GM18873 (cell line): ENCODE results near the gene CYB561D2.
A peak's percentile ranks its signal among the peaks of the same experiment; 100 is the strongest.
"Not testable (repeated sequence)": the region's sequence is repeated elsewhere in the genome, so short reads cannot be mapped to it uniquely, and the experiment has no call there.

Source experiments
- ATAC-seq: cut with Tn5 transposase; IDR thresholded peaks from one replicate; pipeline ENCODE4 v1.9.1; 2021; ENCODE audit warnings: mild to moderate bottlenecking, moderate library complexity, moderate number of reproducible peaks; ENCODE audit not compliant: unreplicated experiment, low FRiP score

Gene CYB561D2, protein sequence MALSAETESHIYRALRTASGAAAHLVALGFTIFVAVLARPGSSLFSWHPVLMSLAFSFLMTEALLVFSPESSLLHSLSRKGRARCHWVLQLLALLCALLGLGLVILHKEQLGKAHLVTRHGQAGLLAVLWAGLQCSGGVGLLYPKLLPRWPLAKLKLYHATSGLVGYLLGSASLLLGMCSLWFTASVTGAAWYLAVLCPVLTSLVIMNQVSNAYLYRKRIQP

DNA sequence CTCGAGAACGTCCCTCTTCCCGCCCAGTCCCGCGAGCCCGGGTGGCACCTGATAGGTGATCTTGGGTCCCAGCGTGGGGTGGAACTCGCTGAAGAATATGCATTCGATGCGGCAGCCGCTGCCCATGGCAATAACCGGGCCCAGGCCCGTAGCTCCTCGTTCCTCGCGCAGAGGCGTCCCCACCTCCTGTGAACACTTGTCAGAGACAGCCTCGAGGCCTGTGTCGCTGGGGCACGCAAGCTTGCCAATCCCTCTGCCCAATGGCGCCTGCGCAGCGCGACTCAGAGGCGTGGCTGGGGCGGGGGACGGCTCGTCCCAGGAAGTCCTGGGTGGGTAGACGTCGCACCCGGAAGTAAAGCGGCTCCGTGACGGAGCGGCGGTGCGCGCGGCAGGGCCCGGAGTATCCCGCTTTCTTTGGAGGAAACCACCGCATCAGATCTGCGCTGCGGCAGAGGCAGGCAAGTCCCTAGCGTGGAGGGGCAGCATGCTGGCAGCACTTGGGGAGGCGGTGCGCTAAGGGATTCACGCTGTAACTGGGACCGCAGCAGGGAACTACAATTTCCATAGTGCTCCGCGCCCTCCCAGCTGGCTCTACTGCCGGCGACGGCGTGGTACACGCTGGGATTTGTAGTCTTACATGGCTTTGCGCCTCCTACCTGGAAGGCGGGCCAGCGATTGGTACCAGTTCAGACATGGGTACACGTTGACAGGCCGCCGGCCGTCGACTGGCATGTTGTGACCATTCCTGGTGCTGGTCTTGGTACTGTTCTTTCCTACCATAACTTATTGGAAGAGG, at the start of gene CYB561D2, which contains the start of gene NPRL2:
Gene CYB561D2 (plus strand): TSS at position 336 of the 796 bp plus-strand sequence. CDS start 572 bp downstream, outside the sequence.
Gene NPRL2 (minus strand): TSS at position 249 of the 796 bp plus-strand sequence. CDS start 123 bp downstream, at position 126.
- peak; percentile 65 for ATAC-seq

DNA sequence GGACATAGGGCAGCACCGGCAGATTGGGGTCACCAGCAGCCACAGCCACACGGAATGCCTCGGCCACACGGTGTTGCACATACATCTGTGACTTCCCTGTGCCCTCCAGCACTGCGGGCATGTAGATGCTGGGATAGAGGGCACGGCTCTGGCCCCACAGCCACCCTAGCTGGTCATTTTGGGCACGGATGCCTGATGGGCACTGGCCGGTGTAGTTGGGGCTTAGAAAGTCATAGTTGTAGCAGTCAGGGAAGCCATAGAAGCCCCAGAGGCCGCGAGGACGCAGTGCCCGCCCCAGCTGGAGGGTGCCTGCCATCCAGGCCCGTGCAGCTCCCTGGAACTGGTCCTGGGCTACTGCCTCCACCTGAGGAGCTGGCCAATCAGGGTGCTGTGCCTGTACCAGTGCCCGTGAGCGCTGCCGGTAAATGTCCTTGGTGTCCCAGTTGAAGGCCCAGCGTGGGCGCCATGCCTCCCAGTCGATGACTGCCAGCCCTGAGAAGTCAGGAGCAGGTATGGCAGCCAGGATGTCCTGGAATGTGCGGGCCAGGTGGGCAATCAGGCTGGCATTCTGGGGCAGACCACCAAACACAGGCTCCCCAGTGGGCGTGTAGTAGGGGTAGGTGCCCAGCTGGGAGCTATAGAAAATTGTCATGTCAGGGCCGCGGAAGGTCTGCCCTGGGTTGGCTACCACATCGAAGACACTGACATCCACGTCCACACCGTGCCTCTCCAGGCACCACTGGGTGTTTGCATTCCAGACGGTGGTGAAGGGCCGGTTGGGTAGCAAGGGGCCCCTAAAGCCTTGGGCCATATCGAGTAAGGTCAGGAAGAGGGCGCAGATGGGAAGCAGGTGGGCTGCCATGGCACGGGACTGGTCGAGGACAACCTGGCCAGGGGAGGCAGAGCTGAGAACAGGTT, 48.3 kb upstream of the CYB561D2 start:
- ATAC-seq, result no peak

DNA sequence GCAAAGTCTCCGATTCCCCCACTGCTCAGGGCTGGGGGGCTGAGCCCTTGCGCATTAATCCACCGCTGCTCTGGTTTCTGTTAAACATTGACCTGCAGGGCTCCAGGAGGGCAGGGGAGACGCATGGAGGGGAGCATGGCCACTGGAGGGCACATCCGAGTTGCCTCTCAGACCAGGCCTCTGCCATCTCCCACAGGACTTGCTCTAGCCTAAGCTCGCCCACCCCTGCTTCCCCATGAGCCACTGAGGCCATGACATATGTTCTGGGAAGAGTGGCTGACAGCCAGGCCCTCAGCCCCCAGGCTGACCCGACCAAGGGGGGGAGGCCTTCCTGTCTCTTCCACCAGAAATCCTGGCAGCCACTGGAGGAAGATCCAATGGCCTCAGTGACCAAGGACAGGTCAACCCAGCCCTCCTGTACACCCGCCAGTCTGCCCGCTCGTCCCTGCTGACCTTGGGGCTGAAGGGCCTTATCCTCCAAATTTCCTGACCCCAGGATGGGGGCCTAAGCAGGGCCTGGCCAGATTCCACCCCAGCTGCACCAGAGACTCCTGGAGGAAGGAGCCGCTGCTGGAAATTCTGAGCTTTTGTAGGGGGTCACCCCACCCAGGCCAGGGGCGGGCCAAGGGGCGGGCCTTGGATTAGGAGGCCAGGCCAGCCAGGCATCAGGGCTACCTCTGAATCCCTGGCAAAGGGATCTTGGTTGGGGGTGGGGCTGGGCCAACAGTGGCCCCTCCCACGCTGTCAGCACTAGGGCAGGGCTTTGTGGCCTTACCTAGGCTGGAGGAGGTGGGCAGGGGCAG, 47.4 kb upstream of the CYB561D2 start, which contains the start of gene HYAL1:
Gene HYAL1 (minus strand): TSS at position 562 of the 803 bp plus-strand sequence. CDS start 618 bp downstream, outside the sequence.
- no peak for ATAC-seq

DNA sequence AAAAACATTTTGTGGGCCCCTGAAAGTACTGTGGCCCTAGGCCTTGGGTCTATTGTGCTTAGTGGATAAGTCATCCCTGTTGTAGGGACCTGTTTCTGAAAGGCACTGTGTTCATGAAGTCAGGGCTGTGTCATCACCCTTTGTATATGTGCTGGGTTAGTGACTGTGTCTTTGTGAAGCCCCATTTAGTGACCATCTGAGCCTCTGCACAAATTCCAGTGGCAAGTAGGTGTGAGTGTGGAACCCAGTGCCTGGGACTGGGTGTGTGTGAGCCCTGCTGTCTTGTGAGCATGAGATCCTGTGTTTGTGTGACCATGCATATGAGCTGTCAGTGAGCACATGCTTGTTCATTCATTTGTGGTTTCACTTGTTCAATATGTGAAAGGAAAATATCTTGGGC, 46.1 kb upstream of the CYB561D2 start:
- ATAC-seq, result no peak

DNA sequence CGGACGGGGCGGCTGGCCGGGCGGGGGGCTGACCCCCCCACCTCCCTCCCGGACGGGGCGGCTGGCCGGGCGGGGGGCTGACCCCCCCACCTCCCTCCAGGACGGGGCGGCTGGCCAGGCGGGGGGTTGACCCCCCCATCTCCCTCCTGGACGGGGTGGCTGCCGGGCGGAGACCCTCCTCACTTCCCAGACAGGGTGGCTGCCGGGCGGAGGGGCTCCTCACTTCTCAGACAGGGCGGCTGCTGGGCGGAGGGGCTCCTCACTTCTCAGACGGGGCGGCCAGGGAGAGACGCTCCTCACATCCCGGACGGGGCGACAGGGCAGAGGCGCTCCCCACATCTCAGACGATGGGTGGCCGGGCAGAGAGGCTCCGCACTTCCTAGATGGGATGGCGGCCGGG, 38.6 kb upstream of the CYB561D2 start:
- ATAC-seq, result not testable (repeated sequence)

DNA sequence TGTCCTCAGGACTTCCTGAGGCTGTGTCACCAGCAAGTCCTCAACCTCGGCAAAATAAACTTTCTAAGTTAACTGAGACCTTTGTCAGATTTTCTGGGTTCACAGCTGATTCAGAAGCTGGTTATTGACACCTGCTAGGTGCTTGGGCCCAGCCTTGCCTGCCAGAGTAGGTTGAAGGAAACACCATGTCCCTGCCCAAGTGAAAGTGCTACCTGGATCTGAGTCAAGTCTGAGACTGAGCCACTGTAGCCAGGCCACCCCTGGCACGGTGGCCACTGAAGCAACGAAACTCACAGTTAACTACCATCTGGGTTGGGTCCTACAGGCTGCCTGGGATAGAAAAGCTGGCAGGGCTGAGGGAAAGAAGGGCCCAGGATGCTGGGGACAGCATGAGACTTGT, 36.3 kb upstream of the CYB561D2 start:
- no peak for ATAC-seq

DNA sequence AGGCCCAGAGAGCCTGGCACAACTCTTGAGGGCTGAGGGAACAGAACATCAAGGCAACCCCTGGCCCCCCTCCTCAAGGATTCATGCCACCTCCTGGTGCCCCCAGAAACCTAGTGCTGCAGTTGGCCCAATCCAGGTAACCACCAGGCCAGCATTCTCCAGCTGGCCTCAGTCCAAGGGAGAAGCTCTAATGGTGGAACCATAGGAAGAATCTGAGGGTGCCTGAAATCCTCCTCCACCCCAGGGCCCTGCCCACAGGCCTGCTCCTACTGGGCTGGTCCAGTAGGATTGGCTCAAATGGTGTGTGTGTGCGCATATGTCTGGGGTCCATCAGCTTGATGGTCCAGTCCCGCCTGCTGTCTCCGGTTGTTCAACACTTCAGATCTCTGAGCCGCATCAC, 35.8 kb upstream of the CYB561D2 start:
- no peak for ATAC-seq

DNA sequence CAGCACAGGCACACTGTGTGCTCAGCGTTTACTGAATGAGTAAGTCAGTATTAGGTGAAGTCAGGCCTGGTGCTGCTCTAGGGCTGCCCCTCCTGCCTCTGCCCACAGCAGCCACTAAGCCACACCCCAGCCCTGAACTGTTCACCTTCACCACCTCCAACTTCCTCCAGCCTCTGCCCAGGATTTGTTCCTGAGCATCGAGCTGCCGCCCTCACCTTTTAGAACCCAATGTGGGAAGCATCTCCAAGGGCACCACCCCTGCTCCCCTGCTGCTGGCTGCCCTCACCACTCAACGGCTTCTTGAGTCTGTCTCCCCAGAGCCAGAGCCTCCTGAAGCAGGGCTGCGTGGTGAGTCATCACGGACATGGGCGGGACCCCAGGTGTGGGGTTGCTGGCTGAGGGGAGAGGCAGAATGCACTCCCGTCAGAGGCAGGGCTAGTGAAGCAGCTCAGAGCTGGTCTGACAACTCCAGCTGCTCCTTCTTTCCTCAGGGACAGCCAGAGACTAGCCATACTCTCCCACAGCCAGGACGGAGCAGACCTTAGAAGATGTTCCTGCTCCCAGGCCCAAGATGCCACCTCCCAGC, 33.9 kb upstream of the CYB561D2 start:
- no peak for ATAC-seq

DNA sequence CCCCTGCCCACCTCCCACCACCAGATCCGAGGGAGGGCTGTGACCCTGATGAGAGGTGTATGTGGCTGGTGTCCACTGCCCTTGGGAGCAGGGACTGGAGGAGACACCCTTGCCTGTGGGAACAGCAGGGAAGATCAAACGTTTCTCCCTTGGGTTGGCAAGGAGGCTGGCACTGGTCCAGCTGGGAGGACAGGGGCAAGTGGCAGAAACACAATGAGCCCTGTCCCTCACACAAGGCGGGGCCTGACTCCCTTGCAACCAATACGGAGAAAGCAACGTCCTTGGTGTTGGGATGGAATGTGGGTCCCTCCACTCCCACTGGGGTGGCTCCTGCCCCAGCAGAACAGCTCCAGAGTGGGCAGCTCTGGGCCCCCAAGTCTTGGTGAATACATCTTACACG, 33.4 kb upstream of the CYB561D2 start:
- ATAC-seq, result no peak

DNA sequence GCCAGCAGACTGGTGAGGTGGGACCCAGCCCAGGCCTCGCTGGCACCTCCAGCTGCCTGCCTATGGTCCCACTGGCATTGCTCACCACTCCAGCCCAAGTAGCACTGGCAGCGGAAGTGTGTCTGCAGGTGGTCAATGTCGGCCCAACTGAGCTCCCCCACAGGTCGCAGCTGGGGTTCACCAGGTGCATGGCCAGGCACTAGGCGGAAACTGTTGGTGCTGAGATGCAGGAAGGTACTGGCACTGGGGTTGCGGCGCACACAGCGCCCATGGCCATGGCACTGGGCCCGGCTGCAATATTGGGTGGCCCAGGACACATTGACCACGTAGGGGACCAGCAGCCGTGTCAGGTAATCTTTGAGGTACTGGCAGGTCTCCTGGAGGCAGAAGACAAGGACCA, 32.5 kb upstream of the CYB561D2 start:
- no peak for ATAC-seq

DNA sequence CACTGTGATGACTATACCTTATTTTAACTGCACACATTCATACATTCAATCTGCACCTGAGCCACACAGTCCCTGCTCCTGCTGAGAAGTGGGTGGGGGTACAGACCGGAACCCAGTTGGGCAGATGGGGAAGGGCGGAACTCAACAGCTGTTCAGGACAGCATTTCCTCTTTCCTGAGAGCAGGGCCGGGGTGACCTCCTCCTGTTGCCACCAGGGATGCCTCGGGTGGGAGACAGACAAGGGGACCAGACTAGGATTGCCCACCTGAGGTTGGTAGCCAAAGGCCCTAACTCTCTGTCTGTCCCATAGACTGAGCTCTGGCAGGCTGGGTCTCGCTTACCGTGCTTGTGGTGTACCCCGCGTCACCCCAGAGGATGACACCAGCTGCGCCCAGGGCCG, 32.0 kb upstream of the CYB561D2 start:
- no peak for ATAC-seq

DNA sequence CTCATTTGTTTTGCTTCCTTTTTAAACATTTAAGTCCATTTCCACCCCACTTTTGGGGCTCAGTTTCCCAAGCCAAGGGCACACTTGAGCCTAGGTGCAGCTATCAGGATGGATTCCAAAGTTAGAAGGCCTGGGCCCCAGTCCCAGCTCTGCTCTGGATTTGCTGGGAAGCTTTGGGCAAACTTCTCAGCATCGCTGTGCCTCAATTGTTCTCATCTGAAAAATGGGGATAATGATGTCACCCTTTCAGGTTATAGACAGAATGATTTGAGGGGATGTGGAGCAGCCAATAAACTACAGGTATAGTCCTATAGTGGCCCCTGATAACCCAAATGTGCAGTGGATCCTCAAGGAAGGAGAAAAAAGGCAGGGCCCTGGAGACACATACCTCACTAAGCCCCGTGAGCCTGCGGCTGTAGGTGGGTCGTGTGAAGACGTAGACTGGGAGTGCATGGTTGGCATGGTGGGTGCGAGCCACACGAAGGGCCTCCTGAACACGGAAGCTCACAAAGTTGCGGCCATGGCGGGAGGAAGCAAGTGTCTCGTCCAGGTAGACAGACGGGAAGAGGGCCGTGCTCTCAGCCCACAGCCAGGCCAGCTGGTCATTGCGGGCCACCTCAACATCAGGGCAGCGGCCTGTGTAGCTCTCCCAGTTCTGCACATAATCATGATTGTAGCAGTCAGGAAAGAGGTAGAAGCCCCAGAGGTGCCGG, 31.3 kb upstream of the CYB561D2 start:
- ATAC-seq, result no peak

DNA sequence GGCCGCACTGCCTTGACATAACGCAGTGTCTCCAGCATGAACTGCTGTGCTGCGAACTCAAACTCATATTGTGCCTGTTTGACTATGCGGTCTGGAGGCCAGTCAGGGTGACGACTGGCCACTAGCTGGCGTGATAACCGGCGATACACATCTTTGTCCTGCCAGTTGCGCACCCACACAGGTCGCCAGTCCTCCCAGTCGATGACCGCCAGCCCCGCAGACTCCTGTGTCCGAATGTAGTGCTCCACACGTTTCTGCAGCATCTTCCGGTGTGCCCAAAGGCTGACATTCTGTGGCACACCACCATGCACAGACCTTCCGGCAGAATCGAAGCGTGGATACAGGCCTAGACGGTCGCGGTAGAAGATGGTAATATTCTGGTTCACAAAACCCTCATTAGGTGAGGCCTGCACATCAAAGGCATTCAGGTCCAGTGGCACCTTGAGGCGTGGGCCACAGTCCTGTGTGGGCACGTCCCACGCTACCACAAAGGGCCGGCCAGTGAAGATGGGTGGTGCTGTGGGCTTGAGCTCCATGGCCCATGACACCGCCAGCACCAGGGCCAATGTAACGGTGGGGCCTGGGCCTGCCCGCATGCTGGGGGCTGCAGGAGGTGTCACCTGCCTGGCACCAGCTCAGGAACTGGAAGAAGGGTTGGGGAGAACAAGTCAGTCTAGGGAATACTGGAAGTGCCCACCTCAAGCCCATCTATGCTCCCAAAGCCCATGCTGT, 30.6 kb upstream of the CYB561D2 start:
- ATAC-seq, result no peak

DNA sequence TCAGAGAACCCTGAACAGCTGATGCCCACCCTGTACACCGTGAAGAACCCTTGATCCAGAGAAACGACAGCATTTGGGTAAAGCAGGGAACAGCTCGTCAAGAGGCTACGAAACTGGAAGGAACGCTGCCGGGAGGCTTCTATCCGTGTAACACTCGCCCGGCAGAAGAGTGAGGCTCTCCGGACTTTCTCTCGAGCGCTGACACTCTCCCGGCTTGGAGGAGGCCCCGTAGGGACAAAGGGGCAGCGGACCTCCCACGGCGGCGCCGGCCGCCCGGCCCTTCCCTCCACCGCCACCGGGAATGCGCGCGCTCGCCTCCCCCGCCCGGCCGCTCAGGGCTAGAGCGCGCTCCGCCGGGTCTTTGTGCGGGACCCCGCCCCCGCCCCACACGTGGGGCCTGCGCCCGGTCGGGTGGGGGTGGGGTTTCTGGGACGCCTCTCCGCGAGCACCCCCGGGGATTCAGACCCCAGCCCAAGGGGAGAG, 29.8 kb upstream of the CYB561D2 start:
- peak; percentile 29 for ATAC-seq

DNA sequence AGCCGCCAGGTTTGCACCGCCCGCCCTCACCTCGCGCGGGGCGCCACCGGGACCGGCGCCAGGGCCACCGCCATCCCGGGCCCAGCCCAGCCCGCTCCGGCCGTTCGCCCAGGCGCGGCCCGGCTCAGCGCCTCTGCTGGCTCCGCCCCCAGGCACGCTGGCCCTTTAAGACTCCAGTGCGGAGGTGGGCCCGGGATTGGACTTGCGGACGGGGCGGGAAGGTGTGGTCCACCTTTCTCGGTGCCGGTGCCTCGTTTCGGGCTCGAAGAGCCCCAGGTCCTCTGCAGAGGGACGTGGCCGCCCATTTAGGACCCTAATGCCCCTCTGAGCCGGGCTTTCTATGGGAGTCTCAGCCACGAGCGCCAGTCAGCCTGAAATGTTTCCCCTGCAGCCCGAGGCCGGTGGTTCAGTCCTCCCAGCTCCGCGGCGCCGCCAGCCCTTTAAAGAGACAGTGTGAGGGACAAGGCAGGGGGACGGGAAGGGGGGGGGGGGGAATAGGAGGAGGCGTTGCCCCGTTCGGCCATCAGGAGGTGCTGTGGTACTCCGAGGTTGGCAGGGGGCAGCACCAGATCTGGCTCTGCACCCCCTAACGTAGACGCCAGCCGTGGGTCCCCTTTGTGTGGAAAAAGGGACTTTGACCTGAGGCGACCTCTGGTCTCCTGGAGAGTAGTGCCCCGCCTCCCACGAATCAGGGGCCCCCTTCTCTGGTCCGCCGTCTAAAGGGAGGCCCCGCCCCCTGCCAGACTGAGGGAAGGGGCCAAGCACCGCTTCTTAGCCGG, 29.1 kb upstream of the CYB561D2 start:
- ATAC-seq, result peak; percentile 61

DNA sequence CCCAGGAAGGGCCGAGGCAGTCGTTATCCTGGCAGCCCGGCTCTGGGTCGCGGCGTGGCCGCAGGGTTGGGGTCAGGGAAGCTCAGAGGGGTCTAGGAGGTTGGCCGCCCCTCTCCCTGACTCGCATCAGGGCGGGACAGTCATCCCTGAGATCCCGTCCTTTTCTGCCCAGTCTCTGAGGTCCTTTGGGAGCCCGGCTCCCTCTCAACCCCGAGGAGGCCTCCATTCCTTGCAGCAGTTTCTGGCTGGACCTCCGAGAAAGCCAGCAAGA, 28.6 kb upstream of the CYB561D2 start:
- ATAC-seq, result no peak

DNA sequence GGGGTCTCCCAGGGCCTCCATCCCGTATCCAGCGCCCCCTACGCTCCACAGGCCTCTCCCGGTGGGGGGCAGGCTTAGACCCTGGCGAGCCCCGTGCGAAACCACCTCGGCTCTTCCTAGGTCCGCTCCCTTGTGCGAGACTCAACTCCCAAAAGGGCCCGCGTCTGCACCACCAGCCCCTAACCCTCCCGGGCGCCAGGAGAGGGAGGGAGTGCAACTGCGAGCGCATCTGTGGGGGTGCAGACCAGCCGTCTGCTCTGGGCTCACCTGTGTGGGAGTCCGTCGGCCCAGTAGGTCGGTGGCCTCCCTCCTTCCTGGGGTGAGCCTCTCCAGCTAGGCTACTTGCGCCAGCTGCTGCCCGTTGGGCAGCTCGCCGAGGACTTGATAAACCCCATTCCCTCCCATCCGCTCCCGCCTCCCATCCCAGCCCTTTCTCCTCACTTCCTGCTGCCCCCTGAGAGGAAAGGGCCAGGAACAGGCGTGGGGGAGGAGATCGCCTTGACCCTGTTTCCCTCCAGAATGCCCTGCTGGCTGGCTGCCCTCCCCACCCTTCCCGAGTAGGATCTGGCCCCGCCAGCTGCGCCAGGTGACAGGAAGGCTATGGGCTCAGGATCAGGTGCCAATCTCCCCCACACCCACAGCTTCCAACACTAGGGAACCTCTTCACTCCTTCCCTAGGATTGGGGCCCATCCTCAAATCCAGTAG, 28.1 kb upstream of the CYB561D2 start, which contains the start of gene HYAL2:
Gene HYAL2 (minus strand): TSS at position 360 of the 706 bp plus-strand sequence. CDS start 2,256 bp downstream, outside the sequence.
- ATAC-seq, result no peak
